ENCODE measurements around the gene NMNAT2.

The NMNAT2 gene

DNA sequence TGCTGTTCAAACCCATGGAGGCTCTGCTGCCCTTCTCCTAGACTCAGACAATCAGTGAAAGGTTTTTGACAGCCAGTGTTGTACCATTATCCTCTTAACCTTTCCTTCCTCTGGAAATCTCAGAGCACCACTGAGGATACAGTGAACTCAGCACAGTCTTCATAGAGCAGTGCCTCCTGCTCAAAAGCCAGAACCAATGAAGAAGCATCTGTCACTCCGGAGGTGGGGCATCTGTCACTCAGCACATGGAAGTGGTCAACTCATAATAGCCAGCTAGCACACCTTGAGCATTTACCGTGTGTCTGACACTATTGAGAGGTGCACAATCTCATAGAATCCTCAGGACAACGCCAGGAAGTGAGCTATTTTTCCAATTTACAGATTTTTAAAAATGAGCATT is 62.4 kb downstream of the NMNAT2 start:
- no peak overlapping the region for H3K9ac ChIP-seq (ENCODE audit: low read length)
- no peak overlapping the region for H3K27ac ChIP-seq (ENCODE audit: low read depth, low read length)
- no peaks in the 10 kb centered on the region for H3K27me3 ChIP-seq (ENCODE audit: control insufficient read depth, insufficient read depth, low read length)

GRCh38 chr1:183355181-183355580 is 63.0 kb downstream of the NMNAT2 start:
- Histone ChIP-seq H3K36me3 (ENCODE audit: control insufficient read depth, insufficient read depth, low read length) (no peaks in the 10 kb centered on the region), H3K4me3 (ENCODE audit: low read length) (no peak overlapping the region), H3K4me1 (ENCODE audit: control insufficient read depth, insufficient read depth, low read length) (no peaks in the 10 kb centered on the region), H3K27ac (ENCODE audit: low read depth, low read length) (no peak overlapping the region), H3K27me3 (ENCODE audit: control insufficient read depth, insufficient read depth, low read length) (no peaks in the 10 kb centered on the region), H3K9ac (ENCODE audit: low read length) (no peak overlapping the region)

More for the DNA sequence above, 62.4 kb downstream of the NMNAT2 start:
- Histone ChIP-seq H3K4me3 (ENCODE audit: low read length) (no peak overlapping the region), H3K36me3 (ENCODE audit: control insufficient read depth, insufficient read depth, low read length) (no peaks in the 10 kb centered on the region), H3K4me1 (ENCODE audit: control insufficient read depth, insufficient read depth, low read length) (no peaks in the 10 kb centered on the region)

DNA sequence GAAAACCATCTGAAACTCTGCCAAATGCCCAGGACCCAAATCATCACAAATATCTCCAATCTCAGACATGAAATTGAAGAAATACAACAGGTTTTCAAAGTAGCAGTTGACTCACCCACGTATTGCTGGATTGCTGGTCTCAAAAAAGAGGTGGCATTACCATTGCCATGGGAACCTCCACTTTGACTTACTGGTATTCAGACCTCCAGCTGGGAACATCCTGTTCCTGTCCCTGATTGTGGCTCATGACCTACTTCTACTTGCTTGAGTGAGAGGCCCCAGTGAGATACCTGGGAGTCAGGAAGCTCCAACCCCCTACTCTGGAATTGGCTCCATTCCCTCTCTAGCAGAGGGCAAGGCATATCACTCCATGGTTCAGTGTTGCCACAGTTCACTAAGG is 64.6 kb downstream of the NMNAT2 start:
- no peak overlapping the region for H3K4me3 ChIP-seq (ENCODE audit: low read length)
- H3K4me1 ChIP-seq (ENCODE audit: control insufficient read depth, insufficient read depth, low read length): peaks cover 11% of the 10 kb centered on the region
- H3K9ac ChIP-seq (ENCODE audit: low read length): no peak overlapping the region
- no peaks in the 10 kb centered on the region for H3K36me3 ChIP-seq (ENCODE audit: control insufficient read depth, insufficient read depth, low read length)
- no peaks in the 10 kb centered on the region for H3K27me3 ChIP-seq (ENCODE audit: control insufficient read depth, insufficient read depth, low read length)
- H3K27ac ChIP-seq (ENCODE audit: low read depth, low read length): no peak overlapping the region

- Histone ChIP-seq H3K4me3 (ENCODE audit: low read length) (peak overlapping the region; percentile 15), H3K4me1 (ENCODE audit: control insufficient read depth, insufficient read depth, low read length) (peaks cover 13% of the 10 kb centered on the region), H3K9ac (ENCODE audit: low read length) (no peak overlapping the region), H3K36me3 (ENCODE audit: control insufficient read depth, insufficient read depth, low read length) (no peaks in the 10 kb centered on the region), H3K27me3 (ENCODE audit: control insufficient read depth, insufficient read depth, low read length) (no peaks in the 10 kb centered on the region), H3K27ac (ENCODE audit: low read depth, low read length) (peak overlapping the region; percentile 72)
These were observed 68.9 kb downstream of the NMNAT2 start for GRCh38 chr1:183349201-183349711.

GRCh38 chr1:183346276-183346732 is 71.9 kb downstream of the NMNAT2 start:
- Histone ChIP-seq H3K4me3 (ENCODE audit: low read length) (no peak overlapping the region), H3K4me1 (ENCODE audit: control insufficient read depth, insufficient read depth, low read length) (peaks cover 13% of the 10 kb centered on the region), H3K9ac (ENCODE audit: low read length) (no peak overlapping the region), H3K27me3 (ENCODE audit: control insufficient read depth, insufficient read depth, low read length) (no peaks in the 10 kb centered on the region), H3K27ac (ENCODE audit: low read depth, low read length) (no peak overlapping the region), H3K36me3 (ENCODE audit: control insufficient read depth, insufficient read depth, low read length) (no peaks in the 10 kb centered on the region)

GRCh38 chr1:183339556-183340167 is 78.5 kb downstream of the NMNAT2 start:
- Histone ChIP-seq H3K4me3 (ENCODE audit: low read length) (no peak overlapping the region), H3K4me1 (ENCODE audit: control insufficient read depth, insufficient read depth, low read length) (no peaks in the 10 kb centered on the region), H3K36me3 (ENCODE audit: control insufficient read depth, insufficient read depth, low read length) (no peaks in the 10 kb centered on the region), H3K27ac (ENCODE audit: low read depth, low read length) (no peak overlapping the region), H3K9ac (ENCODE audit: low read length) (no peak overlapping the region), H3K27me3 (ENCODE audit: control insufficient read depth, insufficient read depth, low read length) (no peaks in the 10 kb centered on the region)

- H3K9ac ChIP-seq (ENCODE audit: low read length): no peak overlapping the region
- peak overlapping the region; percentile 70 for H3K27ac ChIP-seq (ENCODE audit: low read depth, low read length)
- H3K36me3 ChIP-seq (ENCODE audit: control insufficient read depth, insufficient read depth, low read length): no peaks in the 10 kb centered on the region
- H3K27me3 ChIP-seq (ENCODE audit: control insufficient read depth, insufficient read depth, low read length): peaks cover 2% of the 10 kb centered on the region
- no peak overlapping the region for H3K4me3 ChIP-seq (ENCODE audit: low read length)
- peaks cover 23% of the 10 kb centered on the region for H3K4me1 ChIP-seq (ENCODE audit: control insufficient read depth, insufficient read depth, low read length)
These were observed 87.0 kb downstream of the NMNAT2 start for GRCh38 chr1:183331091-183331742.

- peak overlapping the region; percentile 53 for H3K27ac ChIP-seq (ENCODE audit: low read depth, low read length)
These were observed 87.8 kb downstream of the NMNAT2 start for GRCh38 chr1:183330335-183330734.

GRCh38 chr1:183328371-183328770 is 89.8 kb downstream of the NMNAT2 start:
- peaks cover 2% of the 10 kb centered on the region for H3K27me3 ChIP-seq (ENCODE audit: control insufficient read depth, insufficient read depth, low read length)
- peaks cover 23% of the 10 kb centered on the region for H3K4me1 ChIP-seq (ENCODE audit: control insufficient read depth, insufficient read depth, low read length)
- peak overlapping the region; percentile 88 for H3K27ac ChIP-seq (ENCODE audit: low read depth, low read length)
- H3K36me3 ChIP-seq (ENCODE audit: control insufficient read depth, insufficient read depth, low read length): no peaks in the 10 kb centered on the region
- H3K4me3 ChIP-seq (ENCODE audit: low read length): no peak overlapping the region
- H3K9ac ChIP-seq (ENCODE audit: low read length): no peak overlapping the region

More at GRCh38 chr1:183330335-183330734, 87.8 kb downstream of the NMNAT2 start:
- peaks cover 23% of the 10 kb centered on the region for H3K4me1 ChIP-seq (ENCODE audit: control insufficient read depth, insufficient read depth, low read length)
- H3K4me3 ChIP-seq (ENCODE audit: low read length): no peak overlapping the region
- H3K27me3 ChIP-seq (ENCODE audit: control insufficient read depth, insufficient read depth, low read length): peaks cover 2% of the 10 kb centered on the region
- no peaks in the 10 kb centered on the region for H3K36me3 ChIP-seq (ENCODE audit: control insufficient read depth, insufficient read depth, low read length)
- no peak overlapping the region for H3K9ac ChIP-seq (ENCODE audit: low read length)

DNA sequence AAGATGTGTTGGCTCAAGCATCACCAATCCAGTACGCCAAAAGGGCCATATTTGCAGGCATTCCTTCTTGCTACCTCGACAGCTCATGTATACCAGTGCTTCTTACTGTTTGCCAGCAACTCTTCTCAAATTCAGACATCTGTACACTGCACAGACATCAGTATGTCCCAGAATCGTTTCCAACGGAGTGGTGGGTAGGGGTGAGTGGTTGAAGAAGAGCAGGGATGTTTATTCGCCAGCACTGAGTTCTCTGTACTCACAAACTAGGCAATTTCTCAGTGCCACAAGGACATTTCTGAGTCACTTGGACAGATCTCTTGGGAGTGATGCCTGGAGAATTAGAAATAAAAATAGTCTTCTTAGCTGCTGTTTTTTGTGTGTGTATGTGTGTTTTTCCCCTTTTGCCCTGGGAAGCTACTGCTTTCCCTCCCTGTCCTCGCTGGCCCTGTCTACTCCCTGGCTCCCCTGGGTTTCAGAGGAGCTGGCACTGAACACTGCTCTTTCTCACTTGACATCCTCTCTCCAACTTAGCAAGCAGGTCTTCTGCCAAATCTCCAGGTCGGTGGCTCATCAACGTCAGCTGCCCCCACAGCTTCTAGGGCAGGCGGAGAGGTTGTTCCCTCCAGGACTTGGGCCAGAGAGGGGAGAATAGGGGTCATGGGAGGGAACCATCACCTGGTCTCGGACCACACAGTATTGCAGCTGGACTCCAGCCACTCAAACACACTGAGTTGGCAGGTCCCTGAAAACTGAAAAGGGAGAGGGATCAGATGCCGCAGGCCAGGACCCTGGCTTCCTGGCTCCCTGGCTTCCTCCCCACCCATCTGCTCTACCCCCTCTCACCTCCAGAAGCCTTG is 90.5 kb downstream of the NMNAT2 start:
- Histone ChIP-seq H3K9ac (ENCODE audit: low read length) (no peak overlapping the region), H3K27me3 (ENCODE audit: control insufficient read depth, insufficient read depth, low read length) (peaks cover 2% of the 10 kb centered on the region), H3K36me3 (ENCODE audit: control insufficient read depth, insufficient read depth, low read length) (no peaks in the 10 kb centered on the region), H3K27ac (ENCODE audit: low read depth, low read length) (peak overlapping the region; percentile 88), H3K4me1 (ENCODE audit: control insufficient read depth, insufficient read depth, low read length) (peaks cover 23% of the 10 kb centered on the region), H3K4me3 (ENCODE audit: low read length) (peak overlapping the region; percentile 23)

- Histone ChIP-seq H3K4me1 (ENCODE audit: control insufficient read depth, insufficient read depth, low read length) (peaks cover 19% of the 10 kb centered on the region), H3K9ac (ENCODE audit: low read length) (no peak overlapping the region), H3K27me3 (ENCODE audit: control insufficient read depth, insufficient read depth, low read length) (no peaks in the 10 kb centered on the region), H3K36me3 (ENCODE audit: control insufficient read depth, insufficient read depth, low read length) (no peaks in the 10 kb centered on the region), H3K4me3 (ENCODE audit: low read length) (no peak overlapping the region), H3K27ac (ENCODE audit: low read depth, low read length) (no peak overlapping the region)
These were observed 94.1 kb downstream of the NMNAT2 start for GRCh38 chr1:183323849-183324683.
